ENCODE measurements around the gene INPP5D. TPM values are rescaled to one million over a fixed set of nuclear protein-coding genes. Genes with fewer than 3 reads are reported as not detected.
"Not testable (repeated sequence)": the region's sequence is repeated elsewhere in the genome, so short reads cannot be mapped to it uniquely, and the experiment has no call there.

Gene INPP5D
- total and polyA plus RNA-seq, 2 of the 8 experiments (the other 6 are each of a cell fraction or from before 2014, with no cell fraction given) = 4.5 to 7.1 TPM

DNA sequence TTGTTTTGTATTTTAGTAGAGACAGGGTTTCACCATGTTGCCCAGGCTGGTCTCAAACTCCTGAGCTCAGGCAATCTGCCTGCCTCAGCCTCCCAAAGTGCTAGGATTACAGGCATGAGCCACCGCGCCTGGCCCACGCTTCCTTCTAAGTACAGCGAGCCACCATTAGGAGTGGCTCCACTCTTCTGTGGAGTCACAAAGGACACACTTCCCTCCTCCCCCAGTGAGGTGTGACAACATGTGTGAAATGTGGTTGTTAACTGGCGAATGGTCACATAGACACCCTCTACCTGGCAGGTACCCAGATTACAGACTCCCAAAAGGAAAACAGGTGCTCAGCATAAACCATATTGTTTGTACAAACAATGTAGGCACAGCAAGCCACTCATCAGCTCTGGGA, 96.3 kb downstream of the INPP5D start:
- H3K27me3 ChIP-seq (replicated peaks in 1 of 4; ENCODE audit: control insufficient read depth in 3 of 4, extremely low read depth in 1 of 4, insufficient read depth in 3 of 4, low read length in 3 of 4); H3K4ac ChIP-seq (replicated peaks; ENCODE audit: insufficient read length, low read depth, low read length); H3K4me1 ChIP-seq (replicated peaks in 1 of 4; ENCODE audit: control insufficient read depth in 3 of 4, insufficient read depth in 4 of 4, low read length in 3 of 4); H3K18ac ChIP-seq (ENCODE audit: extremely low read depth, low read length); H2BK5ac ChIP-seq (ENCODE audit: low read depth, low read length); H3K14ac ChIP-seq (ENCODE audit: insufficient read length); H3K23me2 ChIP-seq (ENCODE audit: low read depth, low read length); H4K20me1 ChIP-seq (replicated peaks in 1 of 2; ENCODE audit: control insufficient read depth in 1 of 2, insufficient read depth in 2 of 2, low read length in 2 of 2); H2BK15ac ChIP-seq (ENCODE audit: low read length); H3K9ac ChIP-seq (replicated peaks in 1 of 4; ENCODE audit: extremely low read depth in 1 of 4, low read depth in 3 of 4, low read length in 3 of 4); H3K79me1 ChIP-seq (ENCODE audit: low read depth, low read length); CTCF ChIA-PET (ENCODE audit: partially characterized antibody); H3K56ac ChIP-seq (replicated peaks; ENCODE audit: insufficient read length, low read depth, low read length); H2BK20ac ChIP-seq (ENCODE audit: low read length); H3K36me3 ChIP-seq (ENCODE audit: control insufficient read depth in 2 of 4, insufficient read depth in 4 of 4, low read length in 3 of 4); H2BK120ac ChIP-seq (replicated peaks; ENCODE audit: low read depth, low read length); H4K8ac ChIP-seq (ENCODE audit: extremely low read depth, insufficient read depth, low read length); H4K5ac ChIP-seq (ENCODE audit: insufficient read length, low read depth, low read length); H3K4me2 ChIP-seq (ENCODE audit: insufficient read depth in 1 of 2, low read depth in 2 of 2, low read length in 2 of 2); H2AK5ac ChIP-seq (ENCODE audit: low read depth, low read length); H3K23ac ChIP-seq (ENCODE audit: insufficient read length); POLR2A ChIA-PET (ENCODE audit: partially characterized antibody); H3K27ac ChIP-seq (ENCODE audit: low read depth, low read length); H2AFZ ChIP-seq (ENCODE audit: low read length); H3K9me3 ChIP-seq (ENCODE audit: insufficient read depth in 2 of 2, low read depth in 1 of 2, low read length in 1 of 2); H3K79me2 ChIP-seq (ENCODE audit: control insufficient read depth in 1 of 2, insufficient read depth in 2 of 2, low read length in 2 of 2); H3K4me3 ChIP-seq (ENCODE audit: extremely low read depth in 1 of 4, insufficient read depth in 2 of 4, low read depth in 3 of 4, low read length in 4 of 4); FAIRE-seq; DNase-seq (ENCODE audit: low read depth in 1 of 2, low spot score in 2 of 2); H4K91ac ChIP-seq (replicated peaks; ENCODE audit: insufficient read length, low read length): not testable (repeated sequence)
- WGBS, 2 experiments (ENCODE audit: extremely low coverage in 1 of 2, insufficient coverage in 1 of 2, insufficient read length in 1 of 2, insufficient replicate concordance in 2 of 2, low coverage in 1 of 2, low lambda C conversion rate in 2 of 2, missing lambda C conversion rate in 1 of 2) = 96% methylated on average over 5 of the region's 5 CpGs; no CpG with 5 or more reads in 1 of the 2 experiments
- 0 out of 2 replicates have a peak overlapping the region, but pooled peaks have one; percentile 17 for H2BK12ac ChIP-seq (ENCODE audit: low read depth, low read length)

Measured in H1 (cell line).